H1 (cell line): ENCODE results near the gene WDFY4. TPM values are rescaled to one million over a fixed set of nuclear protein-coding genes. Genes with fewer than 3 reads are reported as not detected.

Source experiments
- CTCF ChIA-PET: fragments of 300-600 bp; sonication (Branson Sonifier 250); formaldehyde crosslinking; loops from one replicate; lab custom pipeline; 2021; ENCODE audit not compliant: partially characterized antibody; lab: Charles Lee
- POLR2A ChIA-PET: fragments of 300-600 bp; sonication (Branson Sonifier 250); formaldehyde crosslinking; loops from one replicate; lab custom pipeline; 2021; ENCODE audit warnings: inconsistent platforms; ENCODE audit not compliant: partially characterized antibody; lab: Charles Lee
- DNase-seq, 2 experiments: peaks; one replicate each; pipeline versions ENCODE4 v3.0.0 to v3.0.0-alpha.2; 2010 to 2022; ENCODE audit warnings: low spot score in 2 of 2, low read depth in 1 of 2, mixed read lengths in 1 of 2
- FAIRE-seq: peaks from 2 replicates; lab custom pipeline; 2011; peaks lifted over from hg19 to GRCh38; lab: Jason Lieb, UNC
- H2AFZ ChIP-seq: 2 replicates; pipeline ENCODE4 v1.8.1; 2012; ENCODE audit warnings: low read length, inconsistent platforms
- H2AK5ac ChIP-seq: 2 replicates; pipeline ENCODE4 v1.6.1; 2013; ENCODE audit warnings: low read depth, low read length
- H2BK120ac ChIP-seq: replicated peaks from 2 replicates; pipeline ENCODE3; 2013; ENCODE audit warnings: low read depth, low read length, inconsistent platforms
- H2BK12ac ChIP-seq: 2 replicates; pipeline ENCODE4 v1.6.1; 2013; ENCODE audit warnings: low read depth, low read length
- H2BK15ac ChIP-seq: 2 replicates; pipeline ENCODE4 v1.6.1; 2013; ENCODE audit warnings: low read length
- H2BK20ac ChIP-seq: 2 replicates; pipeline ENCODE4 v1.6.1; 2013; ENCODE audit warnings: low read length
- H2BK5ac ChIP-seq: 2 replicates; pipeline ENCODE4 v1.6.1; 2013; ENCODE audit warnings: low read depth, low read length
- H3K14ac ChIP-seq: 2 replicates; pipeline ENCODE4 v1.6.1; 2013; ENCODE audit warnings: inconsistent platforms; ENCODE audit not compliant: insufficient read length
- H3K18ac ChIP-seq: 2 replicates; pipeline ENCODE4 v1.6.1; 2013; ENCODE audit warnings: low read length; ENCODE audit errors: extremely low read depth
- H3K23ac ChIP-seq: 2 replicates; pipeline ENCODE4 v1.6.1; 2013; ENCODE audit warnings: inconsistent platforms; ENCODE audit not compliant: insufficient read length
- H3K23me2 ChIP-seq: 2 replicates; pipeline ENCODE4 v1.6.1; 2013; ENCODE audit warnings: low read depth, low read length
- H3K27ac ChIP-seq: 2 replicates; pipeline ENCODE4 v1.6.1; 2011; ENCODE audit warnings: low read depth, low read length, inconsistent platforms
- H3K27me3 ChIP-seq, 4 experiments: replicated peaks in 1 of 4; 1 replicate in 1 of 4; 2 replicates in 3 of 4; pipeline versions ENCODE4 v1.6.1 to v1.8.1; 2011 to 2013; ENCODE audit warnings: low read length in 3 of 4, mild to moderate bottlenecking in 3 of 4, inconsistent platforms in 2 of 4, mixed read lengths in 2 of 4, moderate library complexity in 1 of 4; ENCODE audit not compliant: control insufficient read depth in 3 of 4, insufficient read depth in 3 of 4; ENCODE audit errors: extremely low read depth in 1 of 4
- H3K36me3 ChIP-seq, 4 experiments: 2 replicates each; pipeline versions ENCODE4 v1.6.1 to v1.8.1; 2011 to 2013; ENCODE audit warnings: mild to moderate bottlenecking in 4 of 4, low read length in 3 of 4, moderate library complexity in 2 of 4, control low read depth in 1 of 4, inconsistent platforms in 1 of 4; ENCODE audit not compliant: insufficient read depth in 4 of 4, control insufficient read depth in 2 of 4
- H3K4ac ChIP-seq: replicated peaks from 2 replicates; pipeline ENCODE3; 2013; ENCODE audit warnings: low read length, low read depth, mixed read lengths, inconsistent platforms; ENCODE audit not compliant: insufficient read length
- H3K4me1 ChIP-seq, 4 experiments: replicated peaks in 1 of 4; 1 replicate in 1 of 4; 2 replicates in 3 of 4; pipeline versions ENCODE4 v1.6.1 to v1.8.1; 2011 to 2013; ENCODE audit warnings: low read length in 3 of 4, inconsistent platforms in 2 of 4, mixed read lengths in 1 of 4; ENCODE audit not compliant: insufficient read depth in 4 of 4, control insufficient read depth in 3 of 4
- H3K4me2 ChIP-seq, 2 experiments: 2 replicates each; pipeline versions ENCODE4 v1.6.1 to v1.8.1; 2011 to 2013; ENCODE audit warnings: low read depth in 2 of 2, low read length in 2 of 2, control low read depth in 1 of 2, inconsistent platforms in 1 of 2, mild to moderate bottlenecking in 1 of 2; ENCODE audit not compliant: insufficient read depth in 1 of 2
- H3K4me3 ChIP-seq, 4 experiments: fragments of 200-600, 300-600 bp in 1 of 4; sonication (generic), shearing (Covaris generic), sonication (Bioruptor Twin) in 1 of 4; 2 replicates each; pipeline versions ENCODE4 v1.5.1 to v1.8.1; 2011 to 2016; ENCODE audit warnings: low read length in 4 of 4, low read depth in 3 of 4, control low read depth in 2 of 4, inconsistent platforms in 2 of 4, mild to moderate bottlenecking in 2 of 4, mixed read lengths in 1 of 4, moderate library complexity in 1 of 4; ENCODE audit not compliant: insufficient read depth in 2 of 4; ENCODE audit errors: extremely low read depth in 1 of 4
- H3K56ac ChIP-seq: replicated peaks from 2 replicates; pipeline ENCODE3; 2013; ENCODE audit warnings: low read depth, mild to moderate bottlenecking, mixed read lengths, low read length, inconsistent platforms; ENCODE audit not compliant: insufficient read length
- H3K79me1 ChIP-seq: 2 replicates; pipeline ENCODE4 v1.6.1; 2013; ENCODE audit warnings: low read depth, low read length, control low read depth
- H3K79me2 ChIP-seq, 2 experiments: 2 replicates each; pipeline versions ENCODE4 v1.6.1 to v1.8.1; 2012 to 2013; ENCODE audit warnings: low read length in 2 of 2, mild to moderate bottlenecking in 2 of 2, inconsistent platforms in 1 of 2; ENCODE audit not compliant: insufficient read depth in 2 of 2, control insufficient read depth in 1 of 2
- H3K9ac ChIP-seq, 4 experiments: replicated peaks in 1 of 4; 1 replicate in 1 of 4; 2 replicates in 3 of 4; pipeline versions ENCODE4 v1.6.1 to v1.8.1; 2011 to 2013; ENCODE audit warnings: low read depth in 3 of 4, low read length in 3 of 4, control low read depth in 2 of 4, mild to moderate bottlenecking in 2 of 4, moderate library complexity in 2 of 4, inconsistent platforms in 1 of 4; ENCODE audit errors: extremely low read depth in 1 of 4
- H3K9me3 ChIP-seq, 2 experiments: 2 replicates each; pipeline versions ENCODE4 v1.6.1 to v1.8.1; 2012 to 2013; ENCODE audit warnings: mild to moderate bottlenecking in 2 of 2, moderate library complexity in 2 of 2, control low read depth in 1 of 2, inconsistent platforms in 1 of 2, low read depth in 1 of 2, low read length in 1 of 2, mixed read lengths in 1 of 2; ENCODE audit not compliant: insufficient read depth in 2 of 2
- H4K20me1 ChIP-seq, 2 experiments: replicated peaks in 1 of 2; 2 replicates each; pipeline versions ENCODE3 to v1.8.1; 2011 to 2013; ENCODE audit warnings: inconsistent platforms in 2 of 2, low read length in 2 of 2, mild to moderate bottlenecking in 1 of 2; ENCODE audit not compliant: insufficient read depth in 2 of 2, control insufficient read depth in 1 of 2
- H4K5ac ChIP-seq: 2 replicates; pipeline ENCODE4 v1.6.1; 2013; ENCODE audit warnings: low read length, low read depth, mixed read lengths, inconsistent platforms; ENCODE audit not compliant: insufficient read length
- H4K8ac ChIP-seq: 2 replicates; pipeline ENCODE4 v1.8.0; 2013; ENCODE audit warnings: mild to moderate bottlenecking, moderate library complexity, low read length, inconsistent platforms; ENCODE audit not compliant: insufficient read depth; ENCODE audit errors: extremely low read depth
- H4K91ac ChIP-seq: replicated peaks from 2 replicates; pipeline ENCODE3; 2013; ENCODE audit warnings: low read length, mixed read lengths, inconsistent platforms; ENCODE audit not compliant: insufficient read length
- ASH2L ChIP-seq: fragments of 200-600, 300-600 bp; sonication (generic); IDR thresholded peaks from one replicate; pipeline ENCODE4 v1.7.1; 2017; ENCODE audit warnings: low read length
- BCL11A ChIP-seq, 2 experiments: IDR thresholded peaks; one replicate each; pipeline ENCODE4 v1.6.1; 2011; ENCODE audit warnings: low read depth in 2 of 2, low read length in 2 of 2, mild to moderate bottlenecking in 2 of 2
- CBX8 ChIP-seq: fragments of 300-800, 300-1000 bp; sonication (generic); IDR thresholded peaks from 2 replicates; pipeline ENCODE4 v1.7.1; 2016; ENCODE audit warnings: low read depth, low read length, borderline replicate concordance
- CREB1 ChIP-seq: IDR thresholded peaks from 2 replicates; pipeline ENCODE4 v1.6.1; 2012; ENCODE audit warnings: inconsistent platforms
- JUND ChIP-seq: IDR thresholded peaks from 2 replicates; pipeline ENCODE4 v1.6.1; 2011; ENCODE audit warnings: mild to moderate bottlenecking, improper control_type of control experiment, low read length
- MAFK ChIP-seq: IDR thresholded peaks from 2 replicates; pipeline ENCODE4 v1.6.1; 2012; ENCODE audit warnings: low read depth, mild to moderate bottlenecking, improper control_type of control experiment, low read length
- MAX ChIP-seq: IDR thresholded peaks from 2 replicates; pipeline ENCODE4 v1.6.1; 2012; ENCODE audit warnings: inconsistent platforms
- POLR2A ChIP-seq, 2 experiments: IDR thresholded peaks; 1 replicate in 1 of 2; 2 replicates in 1 of 2; pipeline ENCODE4 v1.6.1; 2011; ENCODE audit warnings: low read depth in 2 of 2, low read length in 2 of 2, mild to moderate bottlenecking in 2 of 2; ENCODE audit errors: control extremely low read depth in 1 of 2
- RFX5 ChIP-seq: IDR thresholded peaks from 2 replicates; pipeline ENCODE4 v1.6.1; 2011; ENCODE audit warnings: low read depth, low read length, improper control_type of control experiment, borderline replicate concordance
- RXRA ChIP-seq: IDR thresholded peaks from 2 replicates; pipeline ENCODE4 v1.6.1; 2011; ENCODE audit warnings: low read depth, mild to moderate bottlenecking, low read length, moderate library complexity; ENCODE audit not compliant: insufficient read depth
- SAP30 ChIP-seq: fragments of 300-600 bp; sonication (generic); IDR thresholded peaks from 2 replicates; pipeline ENCODE4 v1.7.1; 2012; ENCODE audit warnings: low read length, moderate library complexity, mild to moderate bottlenecking, inconsistent platforms; ENCODE audit not compliant: insufficient read depth, insufficient replicate concordance
- SP4 ChIP-seq: IDR thresholded peaks from 2 replicates; pipeline ENCODE4 v1.6.1; 2012; ENCODE audit warnings: low read length, inconsistent platforms
- TBP ChIP-seq: IDR thresholded peaks from 2 replicates; pipeline ENCODE4 v1.6.1; 2011; ENCODE audit warnings: low read depth, low read length, improper control_type of control experiment
- WGBS, 2 experiments: shearing (Covaris generic) in 1 of 2; methylation state at CpG; one replicate each; pipeline versions ENCODE4 v1.1.6 to v1.1.7; 2013 to 2015; ENCODE audit warnings: low lambda C conversion rate in 2 of 2, mixed read lengths in 2 of 2, inconsistent platforms in 1 of 2, low coverage in 1 of 2, missing lambda C conversion rate in 1 of 2; ENCODE audit not compliant: insufficient replicate concordance in 2 of 2, insufficient coverage in 1 of 2, insufficient read length in 1 of 2; ENCODE audit errors: extremely low coverage in 1 of 2, missing lambda C conversion rate in 1 of 2; 5-methylcytosine and 5-hydroxymethylcytosine counted together
- polyA plus RNA-seq, 7 experiments: library from polyadenylated mRNA; depleted of rRNA in 3 of 7; stranded (reverse) in 5 of 7; unstranded in 2 of 7; fragments of >200 nt in 5 of 7; fragments of 200-250 nt in 2 of 7; gene quantifications; 1 replicate in 5 of 7; 2 replicates in 1 of 7; 4 replicates in 1 of 7; pipeline versions ENCODE4 v1.2.1 to v1.2.3, GENCODE V29; 2011 to 2013; ENCODE audit warnings: missing spikeins in 2 of 7, mixed read lengths in 2 of 7
- total RNA-seq: library from RNA; stranded (reverse); fragmentation: NEBNext Ultra II Directional; extraction: Animal tissue kit (Norgen Biotek cat#: 25700); gene quantifications from 2 replicates; pipeline ENCODE4 v1.2.1, GENCODE V29; 2021

The WDFY4 gene
- total and polyA plus RNA-seq, 2 of the 8 experiments (the other 6 are each of a cell fraction or from before 2014, with no cell fraction given), result not detected

GRCh38 chr10:48820231-48820630, 135.6 kb downstream of the WDFY4 start:
- FAIRE-seq, result no peak
- H2BK20ac ChIP-seq, result no peak overlapping the region

More at GRCh38 chr10:48820231-48820630, 135.6 kb downstream of the WDFY4 start:
- H3K4ac ChIP-seq, result no peak overlapping the region
- no peak overlapping the region for H3K23ac ChIP-seq
- H4K8ac ChIP-seq, result no peak overlapping the region
- H2BK12ac ChIP-seq, result no peak overlapping the region
- no peak overlapping the region for H4K5ac ChIP-seq
- no peak overlapping the region for H2BK120ac ChIP-seq
- POLR2A ChIA-PET, result no interaction called here
- no peak overlapping the region for H3K27ac ChIP-seq
- H2AFZ ChIP-seq, result no peak overlapping the region
- H3K79me2 ChIP-seq, result no peaks in the 10 kb centered on the region
- no peak overlapping the region for H2BK5ac ChIP-seq
- no peaks in the 10 kb centered on the region for H3K9me3 ChIP-seq
- no peaks in the 10 kb centered on the region for H4K20me1 ChIP-seq
- no peak overlapping the region for H3K9ac ChIP-seq
- no peak overlapping the region for H3K4me3 ChIP-seq
- H3K36me3 ChIP-seq, result no peaks in the 10 kb centered on the region; a peak in 1 of 8 replicates
- no peak overlapping the region for H2AK5ac ChIP-seq
- H3K79me1 ChIP-seq, result no peaks in the 10 kb centered on the region
- 92% methylated on average over 9 of the region's 9 CpGs; no CpG with 5 or more reads in 1 of the 2 experiments for WGBS, 2 experiments
- TF ChIP-seq SAP30 (no peak), MAFK (no peak), RFX5 (no peak), CREB1 (no peak), POLR2A (IDR thresholded peaks at IDR 0.05; ENCODE audit: control extremely low read depth in 1 of 2, low read depth in 2 of 2, low read length in 2 of 2) (no peak), MAX (no peak), JUND (no peak), RXRA (no peak), TBP (no peak), BCL11A (IDR thresholded peaks at IDR 0.05; ENCODE audit: low read depth in 2 of 2, low read length in 2 of 2) (no peak), SP4 (no peak), CBX8 (no peak), ASH2L (no peak)
- no peak overlapping the region for H4K91ac ChIP-seq
- no peaks in the 10 kb centered on the region for H3K23me2 ChIP-seq
- no peak overlapping the region for H3K18ac ChIP-seq
- no peak overlapping the region for H2BK15ac ChIP-seq
- no peak overlapping the region for H3K14ac ChIP-seq
- CTCF ChIA-PET, result no interaction called here
- no peak overlapping the region for H3K4me2 ChIP-seq
- no peaks in the 10 kb centered on the region for H3K27me3 ChIP-seq
- no peak for DNase-seq
- H3K4me1 ChIP-seq, result no peaks in the 10 kb centered on the region
- no peak overlapping the region for H3K56ac ChIP-seq
